B cell (primary cell): ENCODE measurements around the gene ZNF81. TPM values are rescaled to one million over a fixed set of nuclear protein-coding genes. Genes with fewer than 3 reads are reported as not detected.

Experiments used
- ATAC-seq: fragments of 200-7000 bp; cut with Tn5 transposase; one replicate; pipeline ENCODE4 v1.10.0; 2021; ENCODE audit warnings: low read depth, mild to moderate bottlenecking, moderate number of reproducible peaks, moderate library complexity
- CTCF ChIA-PET: fragments of 350-600 bp; sonication (Branson Sonifier 250); formaldehyde crosslinking; loops from one replicate; lab custom pipeline; 2021; ENCODE audit warnings: antibody characterized with exemption, inconsistent platforms; lab: Charles Lee
- POLR2A ChIA-PET: fragments of 350-600 bp; sonication (Branson Sonifier 250); formaldehyde crosslinking; loops from one replicate; lab custom pipeline; 2021; ENCODE audit warnings: antibody characterized with exemption; lab: Charles Lee
- DNase-seq: peaks from one replicate; pipeline ENCODE4 v3.0.0; 2013
- H2AFZ ChIP-seq: 2 replicates; pipeline ENCODE4 v1.6.1; 2012; ENCODE audit warnings: mild to moderate bottlenecking, low read depth, low read length; ENCODE audit not compliant: insufficient read depth, poor library complexity, severe bottlenecking
- H3K27ac ChIP-seq, 2 donors: 1 replicate in 1 of 2; 2 replicates in 1 of 2; pipeline ENCODE4 v1.5.1; 2012 to 2013; ENCODE audit warnings: low read length in 2 of 2, mild to moderate bottlenecking in 2 of 2, moderate library complexity in 1 of 2
- H3K27me3 ChIP-seq, 4 experiments: fragments of 200-600 bp in 1 of 4; sonication (generic) in 1 of 4; replicated peaks in 1 of 4; 1 replicate in 2 of 4; 2 replicates in 2 of 4; pipeline versions ENCODE4 v1.6.1 to v1.7.0; 2013 to 2016; ENCODE audit warnings: low read length in 3 of 4, mild to moderate bottlenecking in 2 of 4, mixed read lengths in 1 of 4, moderate library complexity in 1 of 4; ENCODE audit not compliant: insufficient read depth in 4 of 4, control insufficient read depth in 3 of 4; ENCODE audit errors: control extremely low read depth in 1 of 4
- H3K36me3 ChIP-seq, 2 experiments: replicated peaks in 1 of 2; 1 replicate in 1 of 2; 2 replicates in 1 of 2; pipeline versions ENCODE4 v1.6.1 to v1.7.1; 2013; ENCODE audit warnings: low read length in 1 of 2; ENCODE audit not compliant: insufficient read depth in 2 of 2, control insufficient read depth in 1 of 2; ENCODE audit errors: control extremely low read depth in 1 of 2, extremely low read depth in 1 of 2
- H3K4me1 ChIP-seq, 2 donors: fragments of 200-600 bp in 1 of 2; sonication (generic) in 1 of 2; 1 replicate in 1 of 2; 2 replicates in 1 of 2; pipeline versions ENCODE4 v1.5.1 to v1.6.1; 2013 to 2017; ENCODE audit warnings: low read length in 2 of 2; ENCODE audit not compliant: control insufficient read depth in 2 of 2, insufficient read depth in 2 of 2
- H3K4me2 ChIP-seq: replicated peaks from 2 replicates; pipeline ENCODE3; 2012; ENCODE audit warnings: mild to moderate bottlenecking, low read depth, low read length; ENCODE audit not compliant: poor library complexity, severe bottlenecking
- H3K4me3 ChIP-seq, 5 experiments: fragments of 200-600 bp in 1 of 5; sonication (generic) in 1 of 5; 1 replicate in 3 of 5; 2 replicates in 2 of 5; pipeline versions ENCODE4 v1.5.1 to v1.7.0; 2011 to 2016; ENCODE audit warnings: low read length in 4 of 5, mild to moderate bottlenecking in 4 of 5, low read depth in 2 of 5, control low read depth in 1 of 5, moderate library complexity in 1 of 5; ENCODE audit not compliant: insufficient read depth in 1 of 5; ENCODE audit errors: control extremely low read depth in 1 of 5, extremely low read depth in 1 of 5
- H3K79me2 ChIP-seq: fragments of 200-600 bp; sonication (generic); one replicate; pipeline ENCODE4 v1.6.0; 2016; ENCODE audit warnings: low read length; ENCODE audit not compliant: control insufficient read depth, insufficient read depth
- H3K9ac ChIP-seq: fragments of 200-600 bp; sonication (generic); 2 replicates; pipeline ENCODE4 v1.6.1; 2017; ENCODE audit warnings: mild to moderate bottlenecking, low read length, moderate library complexity
- H3K9me3 ChIP-seq, 3 donors: one replicate each; pipeline versions ENCODE4 v1.6.1 to v1.7.1; 2013; ENCODE audit warnings: low read length in 2 of 3; ENCODE audit not compliant: control insufficient read depth in 2 of 3, insufficient read depth in 1 of 3; ENCODE audit errors: control extremely low read depth in 1 of 3
- H4K20me1 ChIP-seq: 2 replicates; pipeline ENCODE4 v1.6.0; 2012; ENCODE audit warnings: mild to moderate bottlenecking, low read length; ENCODE audit not compliant: insufficient read depth, control insufficient read depth, poor library complexity, severe bottlenecking
- H3K27ac Mint-ChIP-seq: one replicate; pipeline ENCODE4 v1.8.0; 2021; ENCODE audit warnings: mixed read lengths
- H3K27me3 Mint-ChIP-seq: one replicate; pipeline ENCODE4 v1.8.0; 2021; ENCODE audit warnings: mixed read lengths
- H3K4me1 Mint-ChIP-seq: one replicate; pipeline ENCODE4 v1.8.0; 2021; ENCODE audit warnings: mixed read lengths
- H3K4me3 Mint-ChIP-seq: one replicate; pipeline ENCODE4 v1.8.0; 2021; ENCODE audit warnings: mixed read lengths
- H3K9me3 Mint-ChIP-seq: one replicate; pipeline ENCODE4 v1.8.0; 2022; ENCODE audit warnings: mixed read lengths; ENCODE audit not compliant: insufficient read depth
- EZH2 ChIP-seq: IDR thresholded peaks from 2 replicates; pipeline ENCODE4 v1.6.1; 2012; ENCODE audit warnings: borderline replicate concordance, low read depth, mild to moderate bottlenecking, moderate library complexity, low read length; ENCODE audit not compliant: insufficient read depth, poor library complexity, severe bottlenecking
- WGBS: methylation state at CpG from one replicate; pipeline ENCODE4 v1.1.5; 2013; ENCODE audit warnings: missing lambda C conversion rate; ENCODE audit not compliant: insufficient coverage; 5-methylcytosine and 5-hydroxymethylcytosine counted together
- intact Hi-C: fragments of 100-400 bp; cut with micrococcal nuclease; formaldehyde crosslinking; loops from one replicate; pipeline ENCODE4 v1.10.0; 2022
- polyA plus RNA-seq: library from polyadenylated mRNA; depleted of rRNA; stranded (reverse); fragments of >200 nt; gene quantifications from 2 replicates; pipeline ENCODE4 v1.2.3, GENCODE V29; 2012
- total RNA-seq, 2 donors: library from RNA; stranded (reverse); fragments of 120-200 nt in 1 of 2; gene quantifications; 1 replicate in 1 of 2; 2 replicates in 1 of 2; pipeline versions ENCODE4 v1.2.3 to v1.2.4, GENCODE V29; 2013 to 2022
- TF ChIP-seq, protein P1 (sequence below): fragments of 200-600 bp; IDR thresholded peaks from one replicate; pipeline ENCODE4 v1.8.0; 2022; ENCODE audit warnings: antibody characterized with exemption, mild to moderate bottlenecking

The ZNF81 gene
- total and polyA plus RNA-seq, 2 donors (not counting 1 experiment from before 2014, with no cell fraction given), result 3.5 to 17.7 TPM

DNA sequence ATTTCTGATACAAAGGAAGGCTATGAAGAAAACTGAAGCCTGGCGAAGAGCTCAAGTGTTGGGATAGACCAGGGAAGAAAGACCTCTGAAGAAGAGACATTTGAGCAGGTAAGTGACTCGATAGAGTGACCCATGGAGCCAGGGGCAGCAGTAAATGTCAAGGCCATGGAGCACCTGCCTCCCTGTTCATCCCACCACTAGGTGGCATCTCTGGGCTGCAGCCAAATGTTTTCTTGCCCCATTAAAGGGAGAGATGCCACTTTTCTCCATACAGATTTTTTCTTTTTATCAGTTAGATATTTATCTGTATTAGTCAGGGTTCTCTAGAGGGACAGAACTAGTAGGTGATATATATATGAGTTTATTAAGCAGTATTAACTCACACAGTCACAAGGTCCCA, 4.9 kb upstream of the ZNF81 start:
- Histone ChIP-seq H3K27me3 (no peaks in the 10 kb centered on the region), H4K20me1 (no peaks in the 10 kb centered on the region), H3K9ac (no peak overlapping the region), H3K36me3 (no peaks in the 10 kb centered on the region), H3K4me3 (no peak overlapping the region), H3K4me1 (peaks cover 0 to 4% of the 10 kb centered on the region in 2 donors), H3K9me3 (no peaks in the 10 kb centered on the region), H3K4me2 (no peak overlapping the region), H3K27ac (no peak overlapping the region), H3K79me2 (no peaks in the 10 kb centered on the region), H2AFZ (no peak overlapping the region)
- TF ChIP-seq, protein P1, sequence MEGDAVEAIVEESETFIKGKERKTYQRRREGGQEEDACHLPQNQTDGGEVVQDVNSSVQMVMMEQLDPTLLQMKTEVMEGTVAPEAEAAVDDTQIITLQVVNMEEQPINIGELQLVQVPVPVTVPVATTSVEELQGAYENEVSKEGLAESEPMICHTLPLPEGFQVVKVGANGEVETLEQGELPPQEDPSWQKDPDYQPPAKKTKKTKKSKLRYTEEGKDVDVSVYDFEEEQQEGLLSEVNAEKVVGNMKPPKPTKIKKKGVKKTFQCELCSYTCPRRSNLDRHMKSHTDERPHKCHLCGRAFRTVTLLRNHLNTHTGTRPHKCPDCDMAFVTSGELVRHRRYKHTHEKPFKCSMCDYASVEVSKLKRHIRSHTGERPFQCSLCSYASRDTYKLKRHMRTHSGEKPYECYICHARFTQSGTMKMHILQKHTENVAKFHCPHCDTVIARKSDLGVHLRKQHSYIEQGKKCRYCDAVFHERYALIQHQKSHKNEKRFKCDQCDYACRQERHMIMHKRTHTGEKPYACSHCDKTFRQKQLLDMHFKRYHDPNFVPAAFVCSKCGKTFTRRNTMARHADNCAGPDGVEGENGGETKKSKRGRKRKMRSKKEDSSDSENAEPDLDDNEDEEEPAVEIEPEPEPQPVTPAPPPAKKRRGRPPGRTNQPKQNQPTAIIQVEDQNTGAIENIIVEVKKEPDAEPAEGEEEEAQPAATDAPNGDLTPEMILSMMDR, result peak; percentile 73
- no peak for TF ChIP-seq EZH2
- CTCF ChIA-PET, result interaction anchor here (0.6 to 3.8 kb wide), 5 partner anchors 15 to 718 kb away, joined by 3 to 17 read pairs (median 4); no protein-coding TSS in a partner anchor
- no peaks in the 10 kb centered on the region for H3K27me3 Mint-ChIP-seq
- WGBS, result no CpG with 5 or more reads among the region's 2 CpGs
- DNase-seq, result peak; percentile 66
- no peak for ATAC-seq
- H3K4me3 Mint-ChIP-seq, result no peak overlapping the region
- intact Hi-C loops, result loop anchor here (10.0 kb wide), 1 partner anchor 1063 kb away; the partner anchor contains the start of genes PQBP1 and TIMM17B
- no peaks in the 10 kb centered on the region for H3K9me3 Mint-ChIP-seq
- POLR2A ChIA-PET, result no interaction called here
- H3K27ac Mint-ChIP-seq, result no peak overlapping the region
- H3K4me1 Mint-ChIP-seq, result peaks cover 8% of the 10 kb centered on the region

DNA sequence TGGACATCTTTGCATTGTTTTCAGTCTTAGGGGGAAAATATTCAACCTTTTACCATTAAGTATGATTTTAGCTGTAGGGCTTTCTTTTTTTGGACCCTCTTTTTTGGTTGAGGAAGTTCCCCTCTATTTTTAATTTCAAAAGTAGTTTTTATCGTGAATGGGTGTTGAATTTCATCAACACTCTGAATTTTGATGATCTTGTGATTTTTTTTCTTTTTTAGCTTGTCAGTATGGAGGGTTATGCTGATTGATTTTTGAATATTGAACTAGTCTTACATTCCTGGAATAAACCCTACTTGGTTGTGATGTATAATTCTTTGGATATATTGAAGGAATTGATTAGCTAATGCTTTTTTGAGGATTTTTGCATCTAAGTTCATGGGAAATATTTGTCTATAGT, 1.7 kb downstream of the ZNF81 start:
- no peaks in the 10 kb centered on the region for H3K9me3 ChIP-seq
- Mint-ChIP-seq H3K9me3 (no peaks in the 10 kb centered on the region), H3K27me3 (no peaks in the 10 kb centered on the region), H3K4me3 (no peak overlapping the region), H3K4me1 (peaks cover 27% of the 10 kb centered on the region), H3K27ac (no peak overlapping the region)
- no peaks in the 10 kb centered on the region for H3K36me3 ChIP-seq
- H4K20me1 ChIP-seq, result no peaks in the 10 kb centered on the region
- CTCF ChIA-PET, result no interaction called here
- ATAC-seq (no peak), DNase-seq (no peak)
- H3K27me3 ChIP-seq, result no peaks in the 10 kb centered on the region
- H3K27ac ChIP-seq, result no peak overlapping the region
- TF ChIP-seq EZH2, result no peak
- TF ChIP-seq, protein P1, result no peak
- no peak overlapping the region for H3K9ac ChIP-seq
- no CpG with 5 or more reads among the region's 1 CpG for WGBS
- H3K79me2 ChIP-seq, result peaks cover 30% of the 10 kb centered on the region
- intact Hi-C loops, result loop anchor here (5.0 to 10.0 kb wide), 3 partner anchors 181 to 1056 kb away; partner anchors contain the start of genes PQBP1, TIMM17B, UXT and WDR13
- H3K4me1 ChIP-seq, result peaks cover 9% of the 10 kb centered on the region in 2 donors
- no peak overlapping the region for H2AFZ ChIP-seq
- POLR2A ChIA-PET, result no interaction called here
- no peak overlapping the region for H3K4me3 ChIP-seq
- H3K4me2 ChIP-seq, result no peak overlapping the region
